Activated T-helper 1 cell treated with anti-CD3 and anti-CD28 coated beads, Interleukin-2, amount 50 U/mL, for 16 hours (primary cell): ENCODE data around the gene ST6GALNAC5.
"Not testable (repeated sequence)": the region's sequence is repeated elsewhere in the genome, so short reads cannot be mapped to it uniquely, and the experiment has no call there.

Experiments
- DNase-seq, 2 donors: peaks; one replicate each; pipeline ENCODE4 v3.0.0-alpha.2; 2020; ENCODE audit warnings: low read depth in 1 of 2, low spot score in 1 of 2

ST6GALNAC5 gene

GRCh38 chr1:76867342-76868130, at the start of gene ST6GALNAC5:
Gene ST6GALNAC5, plus strand, starts transcription at chr1:76867480.
- no peak for DNase-seq

DNA sequence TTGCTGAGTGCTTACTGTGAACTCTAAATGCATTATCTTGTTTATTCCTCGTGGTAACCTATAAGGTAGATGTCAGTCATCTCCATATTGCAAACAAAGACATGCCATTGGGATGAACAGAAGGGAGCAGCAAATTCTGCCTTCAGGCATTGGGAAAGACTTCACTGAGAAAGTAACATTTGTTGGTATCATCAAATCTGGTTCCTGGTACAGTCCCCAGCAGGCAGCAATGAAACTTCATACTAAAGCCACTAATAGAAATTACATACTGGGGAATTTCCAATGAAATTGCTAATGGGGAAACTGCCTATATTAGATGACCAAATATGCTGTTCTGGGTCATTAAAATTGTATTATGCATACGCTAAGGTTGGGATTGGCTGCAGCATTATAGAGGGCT, 47.3 kb upstream of the ST6GALNAC5 start:
- DNase-seq = no peak

GRCh38 chr1:76822961-76823360, 44.3 kb upstream of the ST6GALNAC5 start:
- DNase-seq = not testable (repeated sequence)

GRCh38 chr1:76824106-76824505, 43.2 kb upstream of the ST6GALNAC5 start:
- DNase-seq = no peak

DNA sequence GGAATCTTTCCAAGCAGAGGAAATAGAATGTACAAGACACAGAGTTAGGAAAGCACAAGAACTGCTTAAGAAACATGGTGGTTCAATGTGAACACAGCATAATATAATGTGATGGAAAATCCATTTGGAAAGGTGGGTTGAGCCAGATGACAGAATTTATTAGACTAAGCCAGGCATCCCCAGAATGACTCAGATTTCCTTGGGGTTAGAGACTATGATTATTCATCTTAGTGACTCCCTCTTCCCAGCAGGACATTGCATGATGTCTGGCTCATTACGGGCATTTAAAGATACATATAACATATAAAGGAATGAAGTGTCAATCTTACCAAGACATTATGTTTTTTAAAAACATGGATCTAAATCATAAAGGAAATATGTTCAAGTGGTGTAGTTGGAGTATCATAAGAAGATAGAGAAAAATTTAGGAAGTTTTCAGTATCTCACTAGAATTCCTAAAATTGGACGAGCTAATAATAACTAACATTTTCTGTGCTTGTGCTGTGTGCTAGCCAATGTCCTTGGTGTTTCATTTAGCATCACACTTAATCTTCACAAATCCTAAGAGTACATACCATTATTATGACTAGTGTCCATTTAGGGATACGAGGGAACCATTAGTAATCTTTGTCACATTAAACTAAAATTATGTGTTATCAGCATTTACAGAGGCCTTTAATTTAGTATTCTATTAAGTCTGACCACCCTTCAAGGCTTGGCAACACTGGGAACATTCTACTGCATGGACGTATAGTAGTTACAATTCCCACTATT, 41.0 kb upstream of the ST6GALNAC5 start:
- DNase-seq = no peak

DNA sequence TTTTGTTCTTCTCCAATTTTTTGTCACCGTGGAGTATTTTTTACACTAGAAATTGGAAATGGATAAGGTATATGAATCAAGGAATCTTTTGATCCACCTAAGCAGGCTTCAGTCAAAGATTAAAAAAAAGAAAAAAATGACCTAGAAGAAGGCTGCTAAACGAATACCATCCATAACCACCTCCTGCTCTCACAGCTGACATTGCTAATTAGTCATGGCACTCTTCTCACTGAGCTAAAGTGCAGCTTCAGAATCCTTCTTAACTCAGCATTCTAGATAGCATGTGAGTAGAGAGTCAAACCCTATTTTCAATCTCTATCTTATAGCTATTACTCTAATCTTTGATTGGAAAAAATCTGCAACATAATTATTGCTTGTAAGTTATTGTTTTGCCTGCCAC, 40.2 kb upstream of the ST6GALNAC5 start:
- no peak for DNase-seq

DNA sequence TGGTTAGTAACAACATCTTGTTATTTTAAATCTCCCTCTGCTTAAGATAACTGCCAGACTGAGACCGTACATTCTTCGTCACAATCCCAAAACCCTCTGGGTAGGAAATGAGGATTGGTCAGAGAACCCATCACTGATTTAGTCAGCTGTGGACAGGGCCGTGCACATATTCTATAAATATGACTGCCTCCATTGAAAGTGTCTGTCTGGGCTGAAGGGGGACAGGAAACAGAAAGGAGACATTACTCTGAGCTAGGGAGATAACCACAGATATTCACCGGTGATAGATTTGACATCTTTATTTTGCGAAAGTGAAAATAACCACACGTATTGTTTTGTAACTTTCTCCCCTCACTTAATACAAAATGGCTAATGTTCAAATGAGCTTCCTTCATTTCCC, 36.9 kb upstream of the ST6GALNAC5 start:
- no peak for DNase-seq

GRCh38 chr1:76832521-76832920, 34.8 kb upstream of the ST6GALNAC5 start:
- no peak for DNase-seq

- DNase-seq = no peak
These were observed 34.1 kb upstream of the ST6GALNAC5 start for GRCh38 chr1:76833151-76833550.

- no peak for DNase-seq
These were observed 33.4 kb upstream of the ST6GALNAC5 start for GRCh38 chr1:76833856-76834255.

DNA sequence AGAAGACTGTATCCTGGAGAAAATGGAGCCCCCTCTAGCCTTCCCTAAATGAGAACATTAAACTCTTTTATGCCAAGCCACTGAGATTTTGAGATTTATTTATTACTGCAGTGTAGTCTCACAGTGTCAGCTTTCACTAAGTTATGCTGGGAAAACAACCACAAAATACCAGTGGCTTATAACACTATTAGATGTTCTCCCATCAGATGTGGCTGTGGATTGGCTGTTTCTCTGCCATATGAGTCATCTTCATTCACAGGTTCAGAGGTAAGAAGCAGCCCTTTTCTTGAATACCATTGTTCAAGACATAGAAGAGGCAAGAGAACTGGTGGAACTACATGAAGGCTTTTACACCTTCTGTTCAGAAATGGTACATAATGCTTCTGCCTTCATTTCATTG, 32.1 kb upstream of the ST6GALNAC5 start:
- DNase-seq = no peak

DNA sequence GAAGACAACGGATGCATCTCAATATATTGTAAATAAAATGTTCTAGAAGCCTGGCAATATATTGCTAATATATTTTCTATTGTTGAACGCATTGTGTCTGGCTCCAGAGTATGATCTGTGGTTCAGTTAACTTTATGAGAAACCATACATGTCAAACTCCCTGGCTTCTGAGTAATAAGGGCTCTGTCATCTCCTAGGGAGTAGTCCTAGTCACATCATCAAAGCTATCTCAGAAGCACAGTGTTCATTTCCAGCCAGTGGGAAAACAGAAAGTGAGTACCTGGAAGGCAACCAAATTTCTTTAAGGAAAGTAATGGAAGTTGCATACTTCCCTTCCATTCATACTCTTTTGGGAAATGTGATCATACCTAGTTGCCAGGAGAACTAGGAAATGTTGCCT, 27.0 kb upstream of the ST6GALNAC5 start:
- no peak for DNase-seq

DNA sequence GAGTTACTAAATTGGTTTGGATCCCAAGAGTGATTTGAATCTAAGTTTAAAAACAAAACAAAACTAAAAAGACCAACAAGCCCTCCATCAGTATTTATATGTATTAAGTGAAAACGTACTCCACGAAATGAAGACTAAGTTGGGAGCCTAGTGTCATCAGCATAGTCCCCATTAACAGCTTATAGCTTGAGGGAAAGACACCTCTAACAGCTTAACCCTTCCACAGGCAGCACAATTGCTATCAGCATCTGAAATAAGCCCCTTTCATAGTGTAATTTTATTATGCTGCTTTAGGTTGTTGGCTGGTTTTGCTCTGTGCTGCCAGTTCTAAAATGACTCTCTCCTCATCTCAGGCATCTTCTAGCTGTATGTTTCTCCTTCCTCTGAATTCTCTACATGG, 25.8 kb upstream of the ST6GALNAC5 start:
- DNase-seq = no peak

DNA sequence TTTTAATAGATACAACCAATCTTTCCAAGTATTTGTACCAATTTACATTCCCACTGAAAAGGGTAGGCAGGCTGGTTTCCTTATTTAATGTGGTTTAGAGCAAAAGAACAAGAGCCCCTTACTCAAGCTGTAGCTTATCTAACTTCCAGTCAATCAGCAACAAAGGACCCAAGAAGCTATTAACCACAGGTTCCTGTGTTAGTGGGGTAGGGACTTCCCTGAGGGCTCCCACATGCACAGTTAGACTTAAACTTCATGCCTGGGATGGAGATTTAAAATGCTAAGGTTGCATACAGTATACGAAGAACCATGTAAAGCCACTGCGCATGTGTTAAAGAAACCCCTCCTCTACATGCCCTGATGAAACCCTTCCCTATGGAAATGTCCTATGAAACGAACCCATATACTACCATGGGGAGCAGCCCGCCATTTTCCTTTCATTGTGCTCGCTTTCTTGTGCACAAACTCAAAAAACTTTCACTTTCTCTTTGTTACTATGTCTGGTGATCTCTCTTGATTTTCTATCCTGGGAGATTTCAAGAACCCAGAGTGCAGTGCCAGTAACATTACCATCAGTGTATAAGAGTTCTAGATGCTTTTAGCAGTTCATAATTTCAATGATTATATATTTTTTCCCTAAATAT, 23.3 kb upstream of the ST6GALNAC5 start:
- no peak for DNase-seq

DNA sequence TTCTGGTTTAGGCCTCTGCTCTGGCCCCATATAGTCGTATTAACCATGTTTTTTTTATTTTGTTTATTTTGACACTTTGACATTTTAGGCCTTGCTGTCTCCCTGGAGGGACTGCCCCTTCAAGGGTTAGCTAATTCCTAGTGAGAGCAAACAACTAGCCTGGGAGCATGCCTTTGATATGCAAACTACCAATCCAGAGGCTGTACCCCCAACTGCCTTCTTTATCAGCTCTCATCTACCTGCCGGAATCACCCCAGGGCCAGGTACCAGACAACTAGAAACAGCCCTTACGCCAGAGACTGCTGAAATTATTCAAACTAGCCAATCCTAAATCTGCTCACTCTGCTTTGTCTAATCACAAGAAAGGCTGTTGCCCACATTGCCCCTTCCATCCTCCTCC, 13.0 kb upstream of the ST6GALNAC5 start:
- no peak for DNase-seq

DNA sequence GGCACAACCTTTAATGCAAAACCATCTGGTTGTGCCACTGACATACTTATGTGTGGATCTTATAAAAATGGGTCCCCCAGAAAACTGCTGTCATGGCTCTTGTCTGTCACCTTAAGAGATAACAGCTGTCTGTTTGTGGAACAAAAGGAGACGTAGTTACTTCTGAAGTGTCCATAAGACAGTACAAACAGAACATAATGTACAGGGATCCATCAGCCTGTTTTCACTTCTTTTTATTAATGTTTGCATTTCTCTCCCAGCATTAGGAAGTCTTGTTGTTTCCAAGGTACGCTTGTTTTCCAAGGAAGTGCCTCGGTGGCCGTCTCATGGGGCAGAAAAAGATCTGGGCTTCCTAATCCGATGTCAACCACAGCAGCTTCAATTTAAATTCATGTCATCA, 11.2 kb upstream of the ST6GALNAC5 start:
- DNase-seq = no peak

GRCh38 chr1:76857138-76857537, 10.1 kb upstream of the ST6GALNAC5 start:
- DNase-seq = no peak

DNA sequence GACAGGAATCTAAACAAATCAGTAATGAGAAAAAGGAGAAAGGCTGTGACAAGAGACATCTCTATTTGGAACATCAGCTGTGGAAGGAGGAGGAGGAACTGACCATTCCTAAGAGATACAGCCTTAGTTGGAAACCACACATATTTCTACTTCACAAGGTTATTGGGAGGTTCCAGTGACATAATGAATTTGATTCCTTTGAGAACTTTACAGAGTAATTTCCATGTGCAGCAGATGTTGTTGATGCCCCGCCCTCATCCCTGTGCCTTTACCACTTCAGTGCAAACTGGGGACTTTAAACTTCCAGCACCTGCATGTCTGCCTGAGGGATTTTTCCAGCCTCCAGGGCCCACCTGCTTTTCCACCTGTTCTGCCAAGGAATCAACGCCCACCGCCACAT, 9.3 kb upstream of the ST6GALNAC5 start:
- DNase-seq = no peak

DNA sequence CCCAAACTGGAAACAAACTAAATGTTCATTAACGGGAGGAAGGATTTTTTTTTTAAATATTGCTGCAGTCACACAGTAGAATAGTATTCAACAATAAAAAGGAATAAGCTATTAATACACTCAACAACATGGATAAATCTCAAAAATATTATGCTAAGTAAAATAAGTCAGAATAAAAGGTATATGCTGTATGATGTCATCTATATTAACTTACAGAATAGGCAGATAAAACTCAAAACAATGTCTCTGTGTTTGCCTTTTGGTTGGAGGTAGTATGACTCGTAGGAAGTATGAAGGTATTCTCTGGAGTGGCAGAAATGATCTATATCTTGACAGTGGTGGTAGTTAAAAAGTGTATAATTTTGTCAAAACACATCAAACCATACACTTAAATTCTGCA, 6.1 kb upstream of the ST6GALNAC5 start:
- no peak for DNase-seq

GRCh38 chr1:76862447-76862846, 4.8 kb upstream of the ST6GALNAC5 start:
- DNase-seq = no peak

GRCh38 chr1:76864383-76864782, 2.9 kb upstream of the ST6GALNAC5 start:
- DNase-seq = no peak

GRCh38 chr1:76865696-76866286, 1.5 kb upstream of the ST6GALNAC5 start:
- DNase-seq = no peak
